ENCODE measurements around the gene BCR.

Gene BCR

GRCh38 chr22:23204541-23205157, 24.3 kb downstream of the BCR start:
- no peak for TF ChIP-seq GABPA (IDR thresholded peaks at IDR 0.05; ENCODE audit: low read depth)

GRCh38 chr22:23205339-23206049, 25.2 kb downstream of the BCR start:
- TF ChIP-seq GABPA (IDR thresholded peaks at IDR 0.05; ENCODE audit: low read depth) (no peak), CTCF (IDR thresholded peaks at IDR 0.05; ENCODE audit: insufficient read depth, low read length) (no peak), POLR2AphosphoS5 (IDR thresholded peaks at IDR 0.05; ENCODE audit: low read depth) (no peak), REST (IDR thresholded peaks at IDR 0.05; ENCODE audit: insufficient replicate concordance, low read depth) (no peak), SPI1 (IDR thresholded peaks at IDR 0.05; ENCODE audit: borderline replicate concordance, low read depth) (no peak)
- H3K27ac ChIP-seq (replicated peaks) = no peak overlapping the region
- no peaks in the 10 kb centered on the region for H3K27me3 ChIP-seq (ENCODE audit: insufficient read depth, poor library complexity, severe bottlenecking)
- no peak overlapping the region for H3K4me3 ChIP-seq (replicated peaks; ENCODE audit: insufficient read depth, low read length)
- no peak for DNase-seq (ENCODE audit: low read depth in 1 of 2, low spot score in 1 of 2)

More at GRCh38 chr22:23204541-23205157, 24.3 kb downstream of the BCR start:
- Histone ChIP-seq H3K27ac (replicated peaks) (no peak overlapping the region), H3K4me3 (replicated peaks; ENCODE audit: insufficient read depth, low read length) (no peak overlapping the region), H3K27me3 (ENCODE audit: insufficient read depth, poor library complexity, severe bottlenecking) (no peaks in the 10 kb centered on the region)
- no peak for DNase-seq (ENCODE audit: low read depth in 1 of 2, low spot score in 1 of 2)

GRCh38 chr22:23206915-23207314, 26.6 kb downstream of the BCR start:
- no peak for TF ChIP-seq POLR2AphosphoS5 (IDR thresholded peaks at IDR 0.05; ENCODE audit: low read depth)
- TF ChIP-seq GABPA (IDR thresholded peaks at IDR 0.05; ENCODE audit: low read depth) = no peak
- no peak for TF ChIP-seq SPI1 (IDR thresholded peaks at IDR 0.05; ENCODE audit: borderline replicate concordance, low read depth)
- no peak for TF ChIP-seq CTCF (IDR thresholded peaks at IDR 0.05; ENCODE audit: insufficient read depth, low read length)
- TF ChIP-seq REST (IDR thresholded peaks at IDR 0.05; ENCODE audit: insufficient replicate concordance, low read depth) = no peak
- no peak overlapping the region for H3K4me3 ChIP-seq (replicated peaks; ENCODE audit: insufficient read depth, low read length)
- no peak overlapping the region for H3K27ac ChIP-seq (replicated peaks)
- no peak for DNase-seq (ENCODE audit: low read depth in 1 of 2, low spot score in 1 of 2)
- no peaks in the 10 kb centered on the region for H3K27me3 ChIP-seq (ENCODE audit: insufficient read depth, poor library complexity, severe bottlenecking)

GRCh38 chr22:23207729-23208393, 27.6 kb downstream of the BCR start:
- no peak for TF ChIP-seq CTCF (IDR thresholded peaks at IDR 0.05; ENCODE audit: insufficient read depth, low read length)
- no peak for TF ChIP-seq POLR2AphosphoS5 (IDR thresholded peaks at IDR 0.05; ENCODE audit: low read depth)
- no peak for TF ChIP-seq GABPA (IDR thresholded peaks at IDR 0.05; ENCODE audit: low read depth)
- TF ChIP-seq SPI1 (IDR thresholded peaks at IDR 0.05; ENCODE audit: borderline replicate concordance, low read depth) = no peak
- no peak for TF ChIP-seq REST (IDR thresholded peaks at IDR 0.05; ENCODE audit: insufficient replicate concordance, low read depth)
- H3K4me3 ChIP-seq (replicated peaks; ENCODE audit: insufficient read depth, low read length) = no peak overlapping the region
- no peak for DNase-seq (ENCODE audit: low read depth in 1 of 2, low spot score in 1 of 2)
- H3K27me3 ChIP-seq (ENCODE audit: insufficient read depth, poor library complexity, severe bottlenecking) = no peaks in the 10 kb centered on the region
- no peak overlapping the region for H3K27ac ChIP-seq (replicated peaks)
